Measurements from ENCODE around the gene CLCA2. TPM values are rescaled to one million over a fixed set of nuclear protein-coding genes. Genes with fewer than 3 reads are reported as not detected.

Gene CLCA2
- total RNA-seq, 4 donors from 2014 or later = 49.3 to 147 (median 112) TPM

- H3K27ac ChIP-seq = peak overlapping the region; percentile 86
- no peaks in the 10 kb centered on the region for H3K36me3 ChIP-seq
- no peak overlapping the region for H3K4me3 ChIP-seq
- no peaks in the 10 kb centered on the region for H3K27me3 ChIP-seq
- no peaks in the 10 kb centered on the region for H3K9me3 ChIP-seq
- TF ChIP-seq CTCF (IDR thresholded peaks at IDR 0.05) (no peak), EP300 (IDR thresholded peaks at IDR 0.05) (no peak), POLR2A (IDR thresholded peaks at IDR 0.05) (no peak), POLR2AphosphoS5 (IDR thresholded peaks at IDR 0.05) (no peak)
- DNase-seq (ENCODE audit: low spot score in 2 of 2) = no peak
- 39% methylated on average over 4 of the region's 4 CpGs for WGBS
- H3K4me1 ChIP-seq = peaks cover 53% of the 10 kb centered on the region
These were observed 81.6 kb downstream of the CLCA2 start for GRCh38 chr1:86505564-86505902.

Other genes starting within 250 kb of the CLCA2 start
- gene ODF2L, start 27.8 kb upstream of the CLCA2 start, total RNA-seq = 10 to 100 TPM; 16.6 to 33.4 (median 23.5) TPM
- not detected for gene CLCA1, start 44.8 kb downstream of the CLCA2 start, total RNA-seq
- 1 to 10 TPM; 1.4 to 2.3 (median 1.6) TPM for gene CLCA4, start 122.9 kb downstream of the CLCA2 start, total RNA-seq

Data from suprapubic skin (tissue), 4 donors.